Stimulated activated CD4-positive, alpha-beta T cell treated with anti-CD3 and anti-CD28 coated beads, Interleukin-12 subunit alpha, Interleukin-12 subunit beta, amount 100 ng/mL, for 24 hours (primary cell): Measurements from ENCODE around the gene MRM3.
"Not testable (repeated sequence)": the region's sequence is repeated elsewhere in the genome, so short reads cannot be mapped to it uniquely, and the experiment has no call there.

Experiments used
- DNase-seq, 2 experiments: peaks; one replicate each; pipeline ENCODE4 v3.0.0-alpha.2; 2020; ENCODE audit warnings: low read depth in 2 of 2

Gene MRM3

DNA sequence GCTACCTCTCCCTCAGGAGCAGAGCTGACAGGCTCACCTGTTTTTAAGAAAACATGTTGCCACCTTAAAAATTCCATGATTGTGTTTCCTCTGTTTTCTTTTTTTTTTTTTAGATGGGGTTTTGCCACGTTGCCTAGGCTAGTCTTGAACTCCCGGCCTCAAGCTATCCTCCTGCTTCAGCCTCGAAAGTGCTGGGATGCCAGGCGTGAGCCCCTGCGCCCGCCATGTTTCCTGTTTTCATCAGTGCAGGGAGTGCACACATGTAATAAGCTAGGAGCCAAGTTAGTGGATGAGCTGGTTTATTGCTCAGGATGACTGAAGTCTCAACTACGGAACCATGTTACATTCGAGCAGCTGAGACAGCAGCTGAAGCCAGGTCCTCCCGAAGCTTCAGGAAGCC, 13.6 kb downstream of the MRM3 start:
- DNase-seq = no peak

DNA sequence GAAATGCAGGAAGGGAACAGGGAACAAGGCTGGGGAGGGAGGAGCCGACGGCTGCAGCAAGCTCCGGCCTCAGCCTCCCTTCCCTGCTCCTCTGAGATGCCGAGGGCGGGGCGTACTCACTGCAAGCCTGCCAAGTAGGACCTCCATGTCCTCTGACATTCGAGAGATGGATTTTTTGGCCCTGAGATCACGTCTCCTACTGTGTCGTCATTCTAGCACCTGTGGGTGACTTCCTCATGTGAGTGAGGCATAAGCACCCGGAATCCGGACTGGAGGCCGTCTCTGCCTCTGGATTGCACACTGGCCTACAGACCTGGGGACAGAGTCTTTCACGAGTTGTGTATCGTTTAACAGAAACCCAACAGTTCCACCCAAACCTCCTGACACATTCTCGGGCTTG, 14.5 kb downstream of the MRM3 start:
- no peak for DNase-seq

DNA sequence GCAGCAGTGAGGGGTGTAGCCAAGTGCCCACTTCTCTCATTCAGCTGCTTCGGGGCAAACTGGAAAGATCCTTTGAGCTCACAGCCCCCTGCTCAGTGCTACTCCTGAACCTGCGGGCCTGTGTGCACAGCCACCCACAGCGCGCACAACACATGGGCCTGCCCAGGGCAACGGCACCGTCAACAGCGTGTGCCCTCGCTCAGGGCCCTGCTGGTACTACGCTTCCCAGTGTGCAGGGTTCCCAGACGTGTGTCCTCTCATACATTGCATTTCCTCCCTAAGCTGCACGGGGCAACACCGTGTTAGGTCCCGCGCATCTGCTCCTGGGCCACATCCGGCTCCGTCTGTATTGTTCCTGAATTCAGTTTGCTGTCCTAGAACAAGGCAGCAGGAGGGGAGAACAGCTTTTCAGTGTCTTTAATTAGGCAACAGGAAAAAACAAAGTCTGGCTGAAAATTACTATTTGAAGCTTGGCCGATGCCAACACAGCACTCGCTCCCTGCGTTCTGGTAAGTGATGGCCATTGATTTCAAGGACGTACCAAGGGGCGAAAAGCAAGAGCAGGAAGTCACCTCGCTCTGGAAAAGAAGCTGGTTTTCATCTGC, 15.2 kb downstream of the MRM3 start:
- DNase-seq = no peak

DNA sequence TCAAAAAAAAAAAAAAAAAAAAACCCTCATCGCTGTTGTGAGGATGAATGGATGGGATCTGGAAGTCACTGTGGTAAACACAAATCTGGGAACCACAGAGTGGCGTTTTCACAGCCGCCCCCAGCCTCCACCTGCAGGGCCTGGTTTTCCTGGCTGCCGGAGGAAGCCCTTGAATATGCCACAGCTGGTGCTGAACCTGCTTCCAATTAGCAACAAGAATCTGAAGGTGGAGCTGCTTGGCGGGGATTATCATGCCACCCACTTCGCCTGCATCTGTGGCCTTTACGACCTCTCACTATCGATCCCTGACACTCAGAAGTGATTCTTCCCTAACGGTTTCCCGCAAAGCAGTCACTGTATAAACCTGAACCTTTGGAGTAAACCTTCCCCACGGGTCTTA, 16.1 kb downstream of the MRM3 start:
- no peak for DNase-seq

DNA sequence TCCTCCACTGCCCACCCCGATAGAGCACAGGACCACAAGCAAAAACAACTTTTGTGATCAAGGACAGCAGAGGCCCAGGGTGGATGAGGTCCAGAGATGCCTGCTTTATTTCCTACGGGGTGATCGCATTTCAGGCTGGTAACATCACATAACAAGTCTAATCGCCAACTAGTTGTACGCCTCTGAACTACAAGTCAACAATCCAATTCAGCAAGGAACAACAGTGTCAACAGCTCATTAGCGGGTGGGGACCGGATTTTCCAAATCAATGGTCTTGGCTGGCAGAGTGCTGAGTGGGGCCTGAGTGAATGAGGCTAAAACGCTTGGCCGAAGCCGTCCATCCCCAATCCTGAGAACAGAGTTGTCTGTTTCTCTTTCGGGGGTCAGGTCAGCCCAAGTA, 17.1 kb downstream of the MRM3 start:
- DNase-seq = no peak

DNA sequence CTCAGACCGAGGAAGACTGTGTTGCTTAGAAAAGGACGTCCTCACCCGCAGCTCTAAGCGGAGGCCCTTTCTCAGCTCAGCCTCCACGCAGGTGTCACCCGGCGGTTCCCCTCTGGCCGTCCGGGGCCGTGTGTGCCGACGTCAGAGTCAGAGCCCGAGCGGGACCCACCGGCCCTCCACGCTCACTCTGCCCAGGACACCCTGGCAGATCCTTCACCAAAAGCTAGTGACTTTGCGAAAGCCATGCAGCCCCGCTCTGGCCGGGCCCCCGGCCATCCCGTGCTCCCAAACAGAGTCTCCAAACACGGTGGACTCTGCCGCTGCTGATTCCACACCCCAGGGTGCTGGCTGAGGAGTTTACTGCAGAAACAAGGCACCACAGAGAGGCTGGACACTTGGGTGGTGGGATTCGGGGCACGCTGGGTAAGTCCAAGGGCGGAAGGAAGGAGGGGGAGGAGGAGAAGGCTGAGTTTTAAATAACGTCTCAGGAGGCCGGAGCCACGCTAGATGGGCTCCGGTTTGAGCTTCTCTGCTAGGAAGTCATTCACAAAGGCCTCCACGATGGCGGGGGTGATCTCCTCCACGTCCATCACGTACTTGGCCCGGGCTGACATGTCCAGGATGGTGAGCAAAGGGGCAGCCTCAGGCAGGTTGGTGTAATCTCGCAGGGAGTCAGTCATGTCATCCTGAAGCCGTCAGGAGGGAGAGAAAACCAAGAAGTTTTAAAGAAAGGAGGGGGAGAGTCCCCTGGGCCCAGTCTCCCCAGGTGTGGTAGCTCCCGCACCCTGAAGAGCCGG, 18.5 kb downstream of the MRM3 start:
- no peak for DNase-seq

DNA sequence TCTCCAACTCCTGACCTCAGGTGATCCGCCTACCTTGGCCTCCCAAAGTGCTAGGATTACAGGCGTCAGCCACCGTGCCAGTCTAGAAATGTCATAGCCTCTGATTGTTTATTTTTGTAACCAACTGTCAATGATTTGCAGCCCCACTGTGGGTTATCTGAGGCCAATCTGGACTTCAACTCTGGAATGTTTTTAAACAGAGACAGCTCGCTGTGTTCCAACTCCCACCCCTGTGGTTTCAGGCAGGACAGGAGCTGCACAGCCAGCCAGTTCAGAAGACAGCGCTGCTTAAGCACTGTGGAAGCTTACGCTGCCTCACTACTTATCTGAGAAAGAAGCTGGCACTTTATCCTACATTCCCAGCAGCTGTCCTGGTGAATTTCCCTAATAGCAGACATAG, 19.5 kb downstream of the MRM3 start:
- no peak for DNase-seq

DNA sequence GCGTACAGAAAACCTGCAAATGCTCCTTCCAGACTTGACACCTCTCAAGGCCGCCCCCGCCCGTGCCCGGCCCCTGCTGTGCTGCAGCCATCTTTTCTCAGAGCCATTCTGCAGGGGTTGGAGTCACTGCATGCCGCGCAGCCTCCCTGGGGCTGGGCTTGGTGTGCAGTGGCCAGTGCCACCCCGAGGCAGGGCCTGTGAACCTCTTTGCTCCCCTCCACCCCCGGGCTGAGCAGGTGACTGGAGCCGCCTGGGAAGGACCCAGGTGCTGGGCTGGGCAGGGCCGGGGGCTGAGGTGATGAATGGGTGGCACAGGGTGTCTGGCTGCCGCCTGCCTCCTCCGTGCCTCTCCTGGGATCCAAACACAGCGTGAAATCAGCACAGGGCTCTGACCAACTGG, 20.3 kb downstream of the MRM3 start:
- DNase-seq = no peak

DNA sequence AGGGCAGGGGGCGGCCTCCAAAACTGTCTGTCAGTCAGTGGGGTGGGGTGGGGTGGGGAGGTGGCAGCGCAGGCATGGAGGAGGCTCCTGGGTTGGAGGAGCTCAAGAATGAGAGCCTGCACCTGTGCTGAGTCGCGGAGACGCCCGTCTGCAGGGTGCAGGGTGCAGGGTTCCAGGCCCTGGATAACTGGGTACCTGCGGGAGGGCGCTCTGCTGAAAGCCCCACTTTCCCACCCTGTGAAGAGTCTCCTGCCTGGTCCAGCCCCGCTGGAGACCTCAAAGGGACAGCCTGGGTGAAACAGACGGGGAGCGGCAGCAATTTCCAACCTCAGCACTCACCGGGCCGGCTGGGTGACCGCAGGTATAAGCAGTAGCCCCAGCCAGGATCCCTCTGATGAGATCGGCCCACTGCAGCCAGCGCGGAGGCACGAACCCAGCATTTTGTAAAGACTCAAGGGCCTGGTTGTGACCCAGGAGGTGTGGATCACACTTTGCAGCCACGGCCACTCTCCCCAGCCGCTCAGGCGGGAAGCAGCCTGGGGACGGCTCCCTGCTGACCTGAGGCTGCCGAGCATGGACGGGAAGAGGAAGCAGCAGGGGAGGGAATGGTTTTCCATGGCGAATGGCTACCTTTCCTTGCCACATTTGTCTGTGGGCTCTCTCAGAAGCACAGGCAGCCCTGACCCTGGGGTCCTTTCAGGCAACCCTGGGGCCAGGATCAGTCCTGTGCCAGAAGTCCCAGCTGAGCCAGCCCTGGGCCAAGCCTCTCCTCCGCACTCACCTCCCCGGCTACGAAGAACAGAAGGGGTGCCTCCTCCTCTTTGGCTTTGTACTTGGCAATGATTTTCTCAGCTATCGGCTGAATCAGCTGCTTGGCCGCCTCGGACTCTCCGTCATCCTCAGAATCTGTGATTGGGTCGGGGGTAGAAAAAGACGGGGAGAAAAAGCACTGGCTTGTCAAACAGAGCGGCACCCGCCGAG, 21.0 kb downstream of the MRM3 start:
- DNase-seq = no peak

DNA sequence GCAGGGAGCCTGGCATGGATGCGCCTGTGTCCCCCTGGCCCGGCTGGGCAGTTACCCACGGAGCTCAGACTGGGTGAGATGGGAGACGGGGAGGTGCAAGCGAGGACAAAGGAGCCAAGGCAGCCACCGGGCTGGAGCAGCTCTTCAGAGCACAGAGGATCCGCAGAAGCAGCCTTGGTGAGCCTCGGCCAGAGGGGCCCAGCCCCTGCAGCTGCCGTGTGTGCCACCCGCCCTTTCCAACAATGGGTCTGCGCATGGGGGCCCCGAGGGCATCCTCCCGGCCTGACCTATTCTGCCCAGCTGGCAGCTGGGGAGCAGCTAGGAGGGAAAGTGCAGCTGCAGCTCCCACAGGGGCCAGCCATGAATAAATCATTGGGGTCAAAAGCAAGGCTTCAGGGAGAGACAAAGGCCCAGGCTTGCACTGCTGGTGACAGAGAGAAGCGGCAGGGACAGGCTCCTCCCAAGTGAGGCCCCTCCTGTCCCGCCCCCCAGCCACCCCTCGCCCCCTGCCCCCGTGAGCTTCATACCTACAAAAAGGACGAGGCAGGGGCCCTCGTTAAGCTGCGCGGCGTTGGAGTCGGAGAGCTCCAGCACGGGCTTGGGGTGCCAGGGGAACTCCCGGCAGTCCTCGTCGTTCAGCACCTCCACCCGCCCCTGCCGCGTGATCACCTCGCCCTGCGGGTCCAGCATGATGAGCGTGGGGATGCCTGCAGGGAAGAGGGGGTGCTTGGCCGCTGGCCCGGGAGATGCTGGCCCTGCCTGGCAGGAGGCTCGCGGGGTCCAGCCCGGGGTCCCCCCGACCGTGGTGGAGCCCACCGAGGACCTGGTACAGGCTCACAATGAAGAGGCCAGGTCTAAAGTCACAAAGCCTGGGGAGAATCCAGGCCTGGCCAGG, 22.6 kb downstream of the MRM3 start:
- DNase-seq = no peak

DNA sequence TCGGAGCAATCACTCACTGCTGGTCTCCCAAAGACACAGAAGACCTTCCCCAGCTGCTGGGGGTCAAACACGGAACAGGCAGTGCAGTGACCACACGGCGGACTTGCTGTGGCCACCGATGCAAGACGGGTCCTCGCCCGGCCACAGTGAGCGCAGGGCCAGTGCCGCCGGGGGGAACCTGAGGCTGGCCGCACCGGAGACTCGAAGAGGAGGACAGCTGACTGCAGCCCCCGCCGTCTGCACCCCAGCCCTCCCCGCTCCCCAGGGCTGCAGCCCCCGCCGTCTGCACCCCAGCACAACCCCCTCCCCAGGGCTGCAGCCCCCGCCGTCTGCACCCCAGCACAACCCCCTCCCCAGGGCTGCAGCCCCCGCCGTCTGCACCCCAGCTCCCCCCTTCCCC, 23.7 kb downstream of the MRM3 start:
- not testable (repeated sequence) for DNase-seq

DNA sequence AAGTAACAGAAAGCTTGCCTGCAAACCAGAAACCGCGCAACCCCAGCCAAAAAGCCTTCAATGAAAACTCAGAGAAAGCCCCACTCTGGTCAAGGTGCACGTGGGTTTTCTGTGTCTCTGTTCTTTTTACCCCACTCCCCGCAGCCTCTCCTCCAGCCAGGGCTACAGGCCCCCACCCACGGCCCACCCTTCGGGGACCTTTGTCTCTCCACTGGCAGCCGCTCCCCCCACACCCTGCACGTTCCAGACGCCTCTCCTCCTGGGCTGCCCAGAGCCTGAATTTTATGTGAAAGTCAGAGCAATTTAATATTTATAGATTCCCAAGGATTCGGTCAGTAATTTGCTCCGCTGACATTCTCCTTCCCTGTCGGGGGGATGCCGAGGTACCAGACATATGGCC, 24.2 kb downstream of the MRM3 start:
- no peak for DNase-seq

DNA sequence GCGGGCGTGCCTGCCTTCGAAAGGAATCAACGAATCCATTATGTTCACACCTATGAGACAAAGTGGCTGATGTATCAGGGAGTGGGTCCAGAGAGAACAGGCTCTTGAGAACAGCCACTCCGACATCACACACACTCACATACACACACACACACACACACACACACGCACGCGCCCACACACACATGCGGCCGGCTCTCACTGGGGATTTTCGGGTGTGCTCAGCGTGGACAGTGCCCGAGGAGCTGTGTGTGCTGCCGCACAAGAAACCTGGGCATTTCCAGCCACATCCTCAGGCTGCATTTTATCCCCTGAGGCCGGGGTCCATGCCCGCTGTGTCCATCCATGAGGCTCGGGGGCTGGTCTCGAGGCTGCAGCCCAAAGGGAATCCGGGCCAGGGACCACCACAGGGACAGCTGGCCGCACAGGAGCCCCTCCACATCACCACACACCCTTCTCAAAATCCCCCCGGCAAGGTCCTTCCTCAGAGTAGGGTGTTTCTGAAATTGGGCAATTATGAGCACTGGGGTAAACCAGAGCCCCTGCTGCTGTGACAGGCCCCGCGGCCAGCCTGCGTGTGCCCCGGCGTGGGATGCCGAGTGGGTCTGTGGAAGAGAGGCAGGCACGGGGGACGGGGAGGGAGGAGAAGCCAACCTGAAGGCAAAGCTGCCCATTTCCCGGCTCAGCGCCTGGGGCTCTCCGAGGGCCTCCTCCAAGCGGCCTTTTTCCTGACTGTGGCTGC, 24.8 kb downstream of the MRM3 start:
- no peak for DNase-seq

DNA sequence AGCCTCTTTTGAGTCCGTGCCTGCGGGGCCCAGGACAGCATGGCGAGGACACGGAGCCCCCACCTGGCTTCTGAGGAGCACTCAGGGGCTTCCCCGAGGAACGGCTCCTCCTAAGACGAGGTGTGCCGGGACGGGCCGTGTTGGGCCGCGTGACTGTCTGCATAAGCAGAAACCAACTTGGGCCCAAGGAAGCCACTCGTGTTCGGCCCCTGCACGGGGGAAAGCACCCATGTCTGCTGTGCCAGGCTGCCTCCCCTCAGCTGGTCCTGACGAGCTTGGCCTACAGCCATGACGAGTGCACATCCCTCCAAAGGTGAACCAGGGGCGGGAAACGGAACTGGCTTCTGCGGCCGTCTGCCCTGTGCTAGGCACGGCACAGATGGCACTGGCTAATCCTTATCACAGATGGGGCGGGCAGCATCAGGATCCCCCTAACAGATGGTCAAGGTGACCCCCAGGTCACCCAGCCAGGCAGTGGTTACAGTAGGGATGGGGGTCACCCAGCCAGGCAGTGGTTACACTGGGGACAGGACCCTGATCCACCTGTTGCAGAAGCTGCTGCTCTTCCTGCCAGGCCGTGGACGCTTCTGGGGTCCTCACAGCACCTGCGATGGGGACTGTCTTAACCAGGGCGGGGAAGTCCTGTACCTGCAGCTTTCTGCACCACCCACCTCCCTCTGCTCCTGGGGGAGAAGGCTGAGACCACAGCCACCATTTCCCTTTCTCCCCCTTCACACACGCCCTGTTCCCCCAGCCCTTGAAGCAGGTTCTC, 25.6 kb downstream of the MRM3 start:
- DNase-seq = no peak

DNA sequence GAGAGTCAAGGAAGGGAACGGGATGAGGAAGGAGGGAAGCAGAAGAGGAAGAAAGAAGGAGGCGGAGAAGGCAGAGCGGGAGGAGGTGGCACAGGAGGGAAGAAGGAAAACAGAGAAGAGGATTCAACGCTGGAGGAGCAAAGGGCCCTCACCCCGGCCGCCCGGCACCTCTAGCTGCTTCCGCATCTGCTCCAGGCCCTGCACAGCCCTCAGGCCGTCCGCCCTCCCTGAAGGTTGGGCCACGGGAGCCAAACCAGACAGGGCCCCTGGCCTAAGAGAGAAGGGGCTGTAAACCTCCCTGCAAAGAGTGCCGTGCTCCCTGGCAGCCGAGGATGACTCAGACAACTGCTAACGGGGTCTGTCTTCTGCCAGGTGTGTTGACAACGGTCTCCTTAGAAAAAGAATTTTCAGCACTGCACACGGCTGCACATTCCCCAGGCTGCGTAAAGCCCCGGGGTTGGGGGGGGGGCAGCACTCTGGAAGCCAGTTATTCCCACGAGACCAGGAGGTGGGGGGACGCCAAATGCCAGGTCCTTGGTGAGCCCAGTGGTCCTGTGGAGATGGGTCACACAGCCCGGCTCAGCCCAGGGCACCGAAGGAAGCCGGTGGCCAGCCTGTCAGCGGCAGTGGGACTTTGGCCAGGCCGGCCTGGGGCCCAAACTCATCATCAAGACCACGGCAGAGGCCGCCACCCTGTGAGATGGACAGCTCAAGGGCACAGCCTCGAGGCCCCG, 29.1 kb downstream of the MRM3 start:
- DNase-seq = no peak

DNA sequence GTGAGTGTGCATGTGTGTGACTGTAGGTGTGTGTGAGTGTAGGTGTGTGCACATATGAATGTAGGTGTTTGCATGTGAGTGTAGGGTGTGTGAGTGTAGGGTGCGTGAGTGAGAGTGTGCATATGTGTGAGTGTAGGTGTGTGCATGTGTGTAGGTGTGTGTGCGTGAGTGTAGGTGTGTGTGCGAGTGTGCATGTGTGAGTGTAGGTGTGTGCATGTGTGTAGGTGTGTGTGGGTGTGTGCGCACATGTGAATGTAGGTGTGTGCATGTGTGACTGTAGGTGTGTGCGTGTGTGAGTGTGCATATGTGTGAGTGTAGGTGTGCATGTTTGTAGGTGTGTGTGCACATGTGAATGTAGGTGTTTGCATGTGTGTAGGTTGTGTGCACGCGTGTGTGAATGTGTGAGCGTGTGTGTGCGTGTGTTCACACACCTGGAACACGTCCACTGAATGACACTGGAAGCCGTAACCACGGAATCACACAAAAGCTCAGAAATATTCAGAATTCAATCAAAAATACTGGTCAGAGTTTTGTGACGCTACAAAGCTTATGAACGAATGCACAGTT, 30.6 kb downstream of the MRM3 start:
- no peak for DNase-seq

DNA sequence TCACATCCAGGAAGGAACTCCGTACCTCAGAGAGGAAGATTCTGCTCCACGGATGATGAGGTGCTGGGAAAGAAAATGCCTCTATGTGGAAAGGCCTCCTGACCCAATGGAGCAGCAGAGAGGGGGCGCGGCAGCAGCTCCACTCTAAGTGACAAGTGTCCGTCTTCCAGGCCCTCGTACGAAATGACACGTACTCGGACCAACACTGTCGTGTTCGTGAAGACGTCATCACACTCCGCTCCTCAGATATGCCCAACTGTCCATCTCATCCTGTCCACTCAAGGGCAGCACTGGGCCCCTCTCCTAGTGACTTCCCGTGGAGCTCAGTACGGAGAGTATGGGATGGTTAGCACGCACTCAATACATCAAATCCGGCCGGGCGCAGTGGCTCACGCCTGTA, 32.2 kb downstream of the MRM3 start:
- DNase-seq = no peak

DNA sequence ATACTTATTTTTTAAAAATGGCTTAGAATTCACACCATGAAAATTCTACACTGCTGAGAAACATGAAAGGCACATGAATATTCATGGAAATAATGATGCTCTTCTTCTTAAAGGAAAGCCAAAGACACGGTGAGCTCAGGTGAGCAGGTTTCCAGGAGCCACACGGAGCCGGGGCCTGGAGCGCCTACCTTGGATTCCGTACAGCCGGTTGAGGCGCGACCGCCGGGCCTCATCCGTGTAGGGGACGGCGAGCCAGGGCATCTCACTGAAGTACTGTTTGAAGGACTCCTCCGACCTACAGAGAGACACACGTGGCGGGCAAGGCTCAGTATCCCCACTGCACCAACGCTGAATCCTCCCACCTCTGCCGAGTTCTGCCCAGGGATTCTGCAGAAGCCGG, 37.1 kb downstream of the MRM3 start:
- DNase-seq = no peak

DNA sequence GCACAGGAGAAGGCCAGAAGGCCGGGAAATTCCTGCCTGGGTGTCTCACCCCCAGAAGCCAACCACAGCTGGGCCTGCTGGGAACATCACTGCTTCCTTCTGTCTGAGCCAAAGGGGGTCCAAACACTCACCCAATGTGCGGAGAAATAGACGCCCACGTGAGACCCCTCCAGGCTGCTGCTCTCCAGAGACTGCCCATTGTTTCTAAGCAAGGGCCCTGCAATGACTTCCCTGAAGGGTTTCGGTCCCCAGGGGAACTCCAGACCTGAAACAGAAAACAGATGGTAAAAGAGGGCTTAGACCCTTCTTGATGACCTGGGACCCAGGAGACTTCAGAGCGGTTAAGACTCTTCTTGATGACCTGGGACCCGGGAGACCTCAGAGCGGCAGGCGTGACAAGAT, 41.3 kb downstream of the MRM3 start:
- DNase-seq = no peak
